GM10847 (cell line): ENCODE data around the gene SLC6A17.

Experiments used
- POLR2A ChIP-seq: IDR thresholded peaks from 2 replicates; pipeline ENCODE4 v1.6.1; 2011; ENCODE audit not compliant: insufficient read length; ENCODE audit errors: extremely low read depth

SLC6A17 gene

DNA sequence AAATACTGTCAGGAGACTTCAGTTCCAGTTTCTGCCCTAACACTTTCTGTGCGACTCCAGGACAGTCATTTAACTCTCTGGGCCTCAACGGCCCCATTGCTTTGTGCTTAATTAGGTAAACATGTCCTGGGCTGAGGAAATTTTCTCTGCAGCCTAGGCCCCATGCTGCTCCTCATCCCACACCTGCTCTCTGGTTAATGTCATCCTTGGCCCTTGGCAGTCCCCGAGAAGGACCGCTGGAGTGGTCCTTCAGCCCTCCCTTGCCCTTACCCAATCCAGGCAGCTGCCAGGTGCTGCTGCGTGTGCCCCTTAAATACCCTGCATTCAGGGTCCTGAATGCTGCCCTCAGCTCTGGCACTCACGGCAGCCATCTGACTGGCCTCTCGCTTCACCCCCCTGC, 19.3 kb upstream of the SLC6A17 start:
- TF ChIP-seq POLR2A = no peak

- TF ChIP-seq POLR2A = no peak
These were observed 17.6 kb upstream of the SLC6A17 start for GRCh38 chr1:110132682-110133081.

- TF ChIP-seq POLR2A = no peak
These were observed 16.9 kb upstream of the SLC6A17 start for GRCh38 chr1:110133436-110133835.

GRCh38 chr1:110134050-110134595, 16.2 kb upstream of the SLC6A17 start:
- no peak for TF ChIP-seq POLR2A

GRCh38 chr1:110135246-110135645, 15.0 kb upstream of the SLC6A17 start:
- TF ChIP-seq POLR2A = no peak

- TF ChIP-seq POLR2A = no peak
These were observed 14.6 kb upstream of the SLC6A17 start for GRCh38 chr1:110135666-110136065.

DNA sequence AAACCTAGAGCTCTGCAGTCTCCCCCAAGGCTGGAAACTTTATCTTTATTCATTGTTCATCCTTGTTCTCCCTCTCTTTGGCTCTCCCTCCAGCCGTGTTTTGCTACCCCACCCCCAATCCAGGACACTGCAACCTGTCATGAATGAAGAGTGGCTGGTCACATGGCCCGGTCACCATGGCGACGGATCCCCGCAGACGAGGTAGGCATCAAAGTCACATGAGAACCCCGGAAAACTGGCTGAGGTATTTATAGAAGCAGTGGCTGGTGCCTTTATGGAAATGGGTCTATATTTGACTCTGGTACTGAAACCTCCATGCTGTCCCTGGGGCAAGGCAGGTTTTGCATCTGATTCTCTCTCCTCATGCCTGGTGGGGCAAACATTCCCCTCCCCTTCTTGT, 13.4 kb upstream of the SLC6A17 start:
- no peak for TF ChIP-seq POLR2A

GRCh38 chr1:110138956-110139355, 11.3 kb upstream of the SLC6A17 start:
- TF ChIP-seq POLR2A = no peak

DNA sequence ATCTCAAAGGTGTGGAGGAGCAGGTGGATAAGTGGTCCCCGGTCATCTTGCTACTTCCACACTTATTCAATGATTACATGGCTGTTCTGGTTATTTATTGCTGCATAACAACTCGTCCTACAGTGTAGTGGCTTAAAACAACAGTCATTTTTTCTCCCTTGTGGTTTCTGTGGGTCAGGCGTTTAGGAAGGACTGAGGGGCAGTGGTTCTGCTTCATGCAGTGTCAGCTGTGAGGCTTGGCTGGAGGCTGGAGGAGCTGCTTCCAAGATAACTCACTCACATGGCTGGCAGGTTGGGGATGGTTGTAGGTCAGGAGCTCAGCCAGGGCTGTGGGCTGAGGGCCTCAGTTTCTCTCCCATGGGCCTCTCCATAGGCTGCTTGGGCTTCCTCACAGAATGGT, 5.9 kb upstream of the SLC6A17 start:
- TF ChIP-seq POLR2A = no peak

DNA sequence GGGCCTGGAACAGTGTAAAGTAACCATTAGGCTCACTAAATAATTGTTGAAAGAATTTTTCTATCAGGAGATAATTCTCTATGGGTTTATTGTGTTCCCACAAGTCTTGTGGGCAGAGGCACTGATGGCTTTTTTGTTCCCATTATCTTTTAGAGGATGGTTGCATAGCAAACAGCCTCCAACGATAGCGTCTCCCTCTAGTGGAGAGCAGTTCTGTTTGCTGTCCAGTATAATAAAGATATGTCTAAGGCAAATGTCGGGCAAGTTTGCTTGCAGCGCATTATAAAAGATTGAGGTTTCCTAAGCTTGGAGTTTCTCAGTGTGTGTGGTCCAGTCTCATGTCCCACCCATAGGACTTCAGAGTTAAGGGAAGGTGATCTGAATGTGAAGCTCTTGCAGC, 1.3 kb upstream of the SLC6A17 start:
- no peak for TF ChIP-seq POLR2A

DNA sequence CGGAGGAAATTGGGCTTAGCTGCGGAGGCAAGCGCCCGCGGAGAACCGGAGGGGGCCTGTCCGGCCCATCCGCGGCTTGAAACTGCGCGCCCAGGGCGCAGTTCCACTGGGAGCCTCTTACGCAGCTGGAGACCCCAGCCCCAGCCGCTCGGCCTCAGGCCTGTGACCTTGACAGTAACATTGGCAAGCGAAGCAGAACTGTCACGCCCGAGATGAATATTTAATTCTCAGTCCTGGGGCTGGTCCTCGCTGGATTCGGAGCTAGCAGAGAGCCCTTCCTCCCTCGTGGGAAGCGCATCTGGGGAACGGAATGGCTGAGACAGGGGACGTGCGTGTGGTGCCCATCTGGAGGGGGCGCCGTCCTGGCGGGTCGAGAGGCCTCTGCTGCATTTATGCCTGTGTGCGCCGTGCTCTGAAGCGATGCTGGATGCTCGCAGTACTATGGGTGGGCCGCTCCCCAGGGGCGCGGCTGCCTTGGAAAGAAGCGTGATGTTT, 928 bp downstream of the SLC6A17 start:
- no peak for TF ChIP-seq POLR2A

DNA sequence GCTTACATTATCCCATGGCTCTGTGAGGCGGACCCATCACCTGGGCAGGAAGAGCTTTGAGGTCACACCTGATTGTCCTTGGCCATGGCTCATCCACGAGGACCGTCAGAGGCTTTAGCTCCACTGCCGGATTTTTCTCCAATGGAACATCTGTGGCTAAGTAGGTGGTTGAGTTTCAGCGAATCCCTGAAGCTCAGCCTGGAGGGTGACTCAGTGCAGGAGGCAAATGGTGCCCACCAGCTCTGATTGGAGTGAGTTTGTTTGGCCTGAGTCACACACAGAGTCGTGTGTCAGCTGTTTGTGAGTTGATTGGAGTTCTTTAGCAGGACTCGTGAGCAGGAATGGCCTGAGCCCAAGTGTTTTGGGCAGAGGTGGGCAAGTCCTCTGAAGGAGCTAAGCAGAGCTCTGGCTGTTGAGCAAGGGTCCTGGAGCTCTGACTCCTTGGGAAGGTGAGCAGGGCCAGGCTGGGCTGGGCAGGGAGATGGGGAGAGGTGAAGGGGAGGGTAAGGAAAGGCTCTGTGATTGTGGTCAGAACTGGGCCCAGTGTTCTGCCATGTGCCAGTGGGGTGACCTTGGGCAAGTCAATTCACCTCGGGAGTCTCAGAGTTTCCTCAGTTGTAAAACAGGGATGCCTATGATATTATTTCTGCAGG, 2.0 kb downstream of the SLC6A17 start:
- no peak for TF ChIP-seq POLR2A

DNA sequence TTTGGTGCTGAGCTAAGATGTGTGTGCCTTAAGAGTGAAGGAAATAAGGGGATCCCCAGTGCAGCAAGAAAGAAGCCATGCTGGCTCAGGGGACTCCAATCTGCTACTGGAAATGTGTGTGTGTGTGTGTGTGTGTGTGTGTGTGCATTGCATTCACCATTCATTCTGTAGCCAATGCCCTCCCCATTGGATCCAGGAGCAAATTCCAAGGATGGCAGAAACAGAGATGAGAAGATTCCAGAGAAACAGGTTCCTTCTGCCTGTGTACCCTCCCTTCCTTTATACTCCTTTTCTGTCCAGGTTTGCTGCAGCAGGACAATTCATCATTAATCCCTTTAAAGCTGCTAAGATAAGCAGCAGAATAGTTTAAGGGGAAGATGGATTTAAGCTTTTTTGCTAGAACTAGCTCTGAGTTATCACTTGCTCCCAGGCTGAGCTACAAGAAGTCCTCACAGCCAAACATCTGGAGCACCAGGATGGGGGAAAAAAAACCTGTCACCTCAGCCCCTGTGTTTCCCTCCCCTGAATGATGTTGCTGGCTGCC, 3.2 kb downstream of the SLC6A17 start:
- TF ChIP-seq POLR2A = no peak

DNA sequence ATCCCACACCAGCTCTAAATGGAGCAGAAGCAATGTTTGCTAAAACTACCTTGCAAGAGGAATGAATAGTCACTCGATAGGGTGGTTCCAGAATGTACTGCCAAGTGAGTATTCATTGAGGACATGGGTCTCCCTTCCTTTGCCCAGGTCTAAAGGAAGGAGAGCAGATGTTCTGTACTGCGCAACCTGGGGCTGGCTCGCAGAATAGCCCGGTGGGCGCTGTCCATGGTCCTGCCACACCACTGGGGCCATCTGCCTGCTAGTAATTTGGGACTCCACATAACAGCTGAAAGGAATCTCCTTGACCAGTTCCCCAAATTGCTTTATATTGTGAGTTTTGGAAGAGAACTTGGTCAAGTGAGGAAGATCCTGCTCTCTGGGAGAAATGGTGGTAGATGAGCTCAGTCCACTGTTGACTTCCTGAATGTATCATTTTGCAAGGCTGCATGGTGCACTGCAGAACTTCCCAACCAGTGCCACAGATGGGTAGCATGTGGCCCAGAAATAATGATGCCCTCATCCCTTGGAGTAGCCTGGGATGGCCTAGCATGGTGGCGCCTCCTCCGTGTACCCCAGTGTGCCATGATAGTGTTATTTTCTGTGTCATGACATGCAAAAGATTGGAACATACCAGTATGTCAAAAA, 5.7 kb downstream of the SLC6A17 start:
- TF ChIP-seq POLR2A = no peak

DNA sequence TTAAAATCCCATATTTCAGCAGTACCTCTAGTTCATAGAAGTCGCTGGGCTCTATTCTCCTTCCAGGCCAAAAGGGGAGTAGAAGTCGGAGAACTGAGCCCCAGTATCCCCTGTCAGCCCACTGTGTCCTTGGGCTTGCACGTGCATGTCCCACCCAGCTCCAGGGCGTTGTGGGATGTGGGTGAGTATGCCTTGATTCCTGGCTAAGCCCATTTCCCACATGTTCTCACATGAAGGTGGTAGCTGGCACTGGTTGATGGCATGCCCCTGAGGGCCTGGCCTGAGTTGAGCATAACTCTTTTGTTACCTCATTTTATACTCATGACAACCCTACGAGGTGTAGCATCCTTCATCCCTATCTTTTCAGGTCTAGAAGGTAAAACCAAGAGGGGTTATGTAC, 8.0 kb downstream of the SLC6A17 start:
- no peak for TF ChIP-seq POLR2A

DNA sequence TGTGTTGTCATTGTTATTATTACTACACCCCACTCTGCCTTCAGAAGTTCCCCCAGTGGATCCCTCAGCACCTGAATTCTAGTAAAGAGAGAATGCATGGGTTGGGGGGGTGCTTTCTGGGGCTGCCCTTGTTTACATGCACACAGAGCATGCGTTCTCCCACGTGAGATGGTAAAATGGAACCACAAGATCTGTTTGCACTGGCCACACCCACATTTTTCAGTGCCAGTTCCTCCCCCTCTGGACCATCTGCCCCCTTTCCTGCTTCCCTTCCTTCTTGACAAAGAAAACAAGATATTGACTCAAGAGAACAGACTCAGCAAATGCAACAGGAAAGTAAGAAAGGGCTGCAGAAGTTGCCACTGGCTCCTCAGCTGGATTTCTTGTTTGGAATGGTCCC, 8.9 kb downstream of the SLC6A17 start:
- no peak for TF ChIP-seq POLR2A

DNA sequence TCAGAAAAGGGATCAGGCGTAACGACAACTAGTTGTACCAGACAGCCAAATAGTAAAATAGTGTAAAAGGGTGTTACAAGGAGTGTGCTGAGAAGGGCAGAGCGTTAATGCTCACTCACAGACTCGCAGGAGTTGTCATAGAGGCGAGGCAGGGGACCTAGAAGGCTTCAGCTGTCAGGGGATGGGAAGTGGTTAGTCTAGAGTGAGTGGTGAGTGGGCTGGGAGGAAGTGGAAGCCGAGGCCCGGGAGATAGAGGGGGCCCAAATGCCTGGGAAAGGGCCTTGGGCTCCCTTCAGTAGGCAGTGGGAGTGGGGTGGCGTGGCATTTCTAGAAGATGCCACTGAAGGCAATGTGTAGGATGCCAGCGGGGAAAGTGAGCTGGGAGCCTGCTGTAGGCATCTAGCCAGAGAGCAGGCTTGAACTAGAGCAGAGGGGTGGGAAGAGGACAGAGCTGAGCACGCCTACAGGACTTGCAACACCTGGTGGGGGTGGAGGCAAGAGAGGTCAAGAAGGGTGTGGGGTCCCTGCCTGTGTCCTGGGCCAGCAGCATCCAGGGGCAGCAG, 10.3 kb downstream of the SLC6A17 start:
- no peak for TF ChIP-seq POLR2A

DNA sequence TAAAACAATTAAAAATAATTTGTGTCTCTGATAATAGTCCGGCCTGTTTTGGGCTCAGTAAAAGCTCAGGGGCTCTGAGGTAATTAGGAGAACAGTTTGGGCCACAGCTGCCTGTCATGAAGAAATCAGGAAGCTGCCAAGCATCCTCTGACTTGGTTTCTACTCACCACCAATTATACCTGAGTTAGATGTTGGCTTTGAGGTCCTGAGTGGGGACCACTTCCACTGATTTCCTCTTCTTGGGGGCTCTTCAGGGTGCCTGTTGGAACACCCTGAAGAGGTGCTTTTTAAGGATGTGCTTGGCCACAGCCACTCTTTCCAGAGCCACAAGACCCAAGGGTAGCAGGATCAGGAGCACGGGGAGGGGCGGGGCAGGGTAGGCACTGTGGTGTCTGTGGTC, 10.9 kb downstream of the SLC6A17 start:
- no peak for TF ChIP-seq POLR2A
